Endothelial cell of umbilical vein (primary cell): ENCODE data around the gene UBE3B. TPM values are rescaled to one million over a fixed set of nuclear protein-coding genes. Genes with fewer than 3 reads are reported as not detected.

Source experiments
- BruUV-seq: library from RNA; stranded (reverse); fragments of 400-500 nt; replicated peaks from 2 replicates; lab custom pipeline; 2021; lab: Mats Ljungman, UMichigan
- CTCF ChIA-PET: fragments of 300-600, 350-600 bp; sonication (Branson Sonifier 250); formaldehyde crosslinking; loops from one replicate; lab custom pipeline; 2021; ENCODE audit warnings: antibody characterized with exemption, inconsistent platforms; lab: Charles Lee
- POLR2A ChIA-PET: fragments of 300-600, 350-600 bp; sonication (Branson Sonifier 250); formaldehyde crosslinking; loops from one replicate; lab custom pipeline; 2021; ENCODE audit warnings: antibody characterized with exemption, inconsistent platforms; lab: Charles Lee
- DNase-seq: peaks from one replicate; pipeline ENCODE4 v3.0.0-alpha.2; 2011; ENCODE audit warnings: low read depth, low spot score
- FAIRE-seq: peaks from 2 replicates; lab custom pipeline; 2011; peaks lifted over from hg19 to GRCh38; lab: Jason Lieb, UNC
- H2AFZ ChIP-seq: 2 replicates; pipeline ENCODE4 v1.6.0; 2012; ENCODE audit warnings: low read depth, low read length, control low read depth, inconsistent platforms
- H3K27ac ChIP-seq: 2 replicates; pipeline ENCODE4 v1.5.1; 2011; ENCODE audit warnings: low read depth, mild to moderate bottlenecking, control low read depth, low read length, moderate library complexity; ENCODE audit not compliant: insufficient read depth
- H3K27me3 ChIP-seq, 2 experiments: 2 replicates each; pipeline versions ENCODE4 v1.6.0 to v1.6.1; 2011; ENCODE audit warnings: low read length in 2 of 2, mixed read lengths in 1 of 2; ENCODE audit not compliant: control insufficient read depth in 2 of 2, insufficient read depth in 2 of 2
- H3K36me3 ChIP-seq, 2 experiments: 2 replicates in 1 of 2; 3 replicates in 1 of 2; pipeline ENCODE4 v1.5.1; 2011; ENCODE audit warnings: low read length in 2 of 2, mild to moderate bottlenecking in 1 of 2, moderate library complexity in 1 of 2; ENCODE audit not compliant: control insufficient read depth in 2 of 2, insufficient read depth in 2 of 2; ENCODE audit errors: extremely low read depth in 1 of 2
- H3K4me1 ChIP-seq: 3 replicates; pipeline ENCODE4 v1.5.1; 2011; ENCODE audit warnings: mild to moderate bottlenecking, low read length; ENCODE audit not compliant: control insufficient read depth, insufficient read depth; ENCODE audit errors: extremely low read depth
- H3K4me2 ChIP-seq: 2 replicates; pipeline ENCODE4 v1.6.1; 2011; ENCODE audit warnings: low read length, control low read depth, mixed read lengths; ENCODE audit not compliant: insufficient read depth
- H3K4me3 ChIP-seq, 3 experiments: fragments of 200-600 bp in 1 of 3; sonication (generic), shearing (Covaris generic) in 1 of 3; replicated peaks in 1 of 3; 2 replicates each; pipeline ENCODE4 v1.5.1; 2011 to 2016; ENCODE audit warnings: control low read depth in 3 of 3, low read length in 3 of 3, mild to moderate bottlenecking in 2 of 3, inconsistent platforms in 1 of 3, low read depth in 1 of 3, moderate library complexity in 1 of 3; ENCODE audit not compliant: insufficient read depth in 1 of 3
- H3K79me2 ChIP-seq: 2 replicates; pipeline ENCODE4 v1.6.0; 2012; ENCODE audit warnings: low read length, inconsistent platforms; ENCODE audit not compliant: control insufficient read depth, insufficient read depth
- H3K9ac ChIP-seq: replicated peaks from 2 replicates; pipeline ENCODE3; 2011; ENCODE audit warnings: low read length, control low read depth; ENCODE audit not compliant: insufficient read depth; ENCODE audit errors: extremely low read depth
- H3K9me1 ChIP-seq: replicated peaks from 3 replicates; pipeline ENCODE4 v1.6.0; 2011; ENCODE audit warnings: mild to moderate bottlenecking, low read length; ENCODE audit not compliant: control insufficient read depth, insufficient read depth; ENCODE audit errors: extremely low read depth
- H3K9me3 ChIP-seq: replicated peaks from 2 replicates; pipeline ENCODE4 v1.5.1; 2012; ENCODE audit warnings: low read length, inconsistent platforms; ENCODE audit not compliant: control insufficient read depth, insufficient read depth
- H4K20me1 ChIP-seq: replicated peaks from 2 replicates; pipeline ENCODE3; 2011; ENCODE audit warnings: mild to moderate bottlenecking, low read length; ENCODE audit not compliant: control insufficient read depth, insufficient read depth; ENCODE audit errors: extremely low read depth
- CTCF ChIP-seq, 2 donors: IDR thresholded peaks; 1 replicate in 1 of 2; 2 replicates in 1 of 2; pipeline ENCODE4 v1.5.1; 2011; ENCODE audit warnings: low read length in 2 of 2, mild to moderate bottlenecking in 2 of 2, moderate library complexity in 2 of 2, control low read depth in 1 of 2, inconsistent platforms in 1 of 2, low read depth in 1 of 2; ENCODE audit not compliant: insufficient read depth in 1 of 2; ENCODE audit errors: extremely low read depth in 1 of 2
- EZH2 ChIP-seq: IDR thresholded peaks from 2 replicates; pipeline ENCODE4 v1.6.1; 2012; ENCODE audit warnings: borderline replicate concordance, low read depth, mild to moderate bottlenecking, moderate library complexity, low read length, inconsistent platforms; ENCODE audit not compliant: severe bottlenecking
- FOS ChIP-seq: IDR thresholded peaks from 2 replicates; pipeline ENCODE4 v1.6.1; 2011; ENCODE audit warnings: mild to moderate bottlenecking, low read length, moderate library complexity, borderline replicate concordance; ENCODE audit not compliant: insufficient read depth
- GATA2 ChIP-seq: IDR thresholded peaks from 2 replicates; pipeline ENCODE4 v1.7.0; 2011; ENCODE audit warnings: low read depth, mild to moderate bottlenecking, moderate library complexity, mixed read lengths, low read length; ENCODE audit not compliant: insufficient read length, insufficient read depth
- JUN ChIP-seq: IDR thresholded peaks from 2 replicates; pipeline ENCODE4 v1.6.1; 2011; ENCODE audit warnings: borderline replicate concordance, low read depth; ENCODE audit not compliant: insufficient read length, insufficient read depth
- MAX ChIP-seq: IDR thresholded peaks from 2 replicates; pipeline ENCODE4 v1.6.1; 2011; ENCODE audit not compliant: insufficient read depth, insufficient read length
- MYC ChIP-seq: IDR thresholded peaks from one replicate; pipeline ENCODE4 v1.6.1; 2011; ENCODE audit warnings: mild to moderate bottlenecking, low read depth, low read length
- POLR2A ChIP-seq: IDR thresholded peaks from 2 replicates; pipeline ENCODE4 v1.6.1; 2012; ENCODE audit warnings: low read depth, mild to moderate bottlenecking, control low read depth, low read length
- POLR2AphosphoS5 ChIP-seq: IDR thresholded peaks from 2 replicates; pipeline ENCODE4 v1.6.1; 2012; ENCODE audit warnings: low read depth, mild to moderate bottlenecking, control low read depth, low read length, moderate library complexity; ENCODE audit not compliant: insufficient read depth
- dilution Hi-C: fragments of 300-500 bp; cut with MboI; formaldehyde crosslinking; loops from one replicate; pipeline ENCODE4 v1.15.0; 2019; ENCODE audit warnings: low sequenced_read_pairs; ENCODE audit not compliant: extremely low pct_ligation_motif_present
- intact Hi-C: fragments of 100-400 bp; cut with micrococcal nuclease; formaldehyde crosslinking; loops from one replicate; pipeline ENCODE4 v1.10.0; 2022
- polyA plus RNA-seq, 4 experiments: library from polyadenylated mRNA; depleted of rRNA in 3 of 4; stranded (reverse) in 3 of 4; unstranded in 1 of 4; fragments of >200 nt; gene quantifications; 2 replicates each; pipeline versions ENCODE4 v1.2.1 to v1.2.3, GENCODE V29; 2011 to 2012; ENCODE audit warnings: missing spikeins in 1 of 4
- total RNA-seq: library from RNA; stranded (reverse); gene quantifications from 2 replicates; pipeline ENCODE4 v1.2.3, GENCODE V29; 2021

UBE3B gene
- total and polyA plus RNA-seq, 2 donors (not counting 3 experiments of a cell fraction or from before 2014, with no cell fraction given), result 24.9 to 40.8 TPM

GRCh38 chr12:109525279-109525585 is 47.8 kb downstream of the UBE3B start:
- no peaks in the 10 kb centered on the region for H3K9me1 ChIP-seq
- intact Hi-C loops, result no loop called here
- H2AFZ ChIP-seq, result no peak overlapping the region
- no peak overlapping the region for H3K27ac ChIP-seq
- CTCF ChIA-PET, result interaction anchor here (0.5 to 1.3 kb wide), 2 partner anchors 9 to 255 kb away, joined by 3 read pairs; no protein-coding TSS in a partner anchor
- H3K36me3 ChIP-seq, result peaks cover 0 to 39% of the 10 kb centered on the region in 2 experiments
- H3K27me3 ChIP-seq, result no peaks in the 10 kb centered on the region
- H3K4me1 ChIP-seq, result peaks cover 8% of the 10 kb centered on the region
- DNase-seq (no peak), FAIRE-seq (no peak)
- H3K9ac ChIP-seq, result no peak overlapping the region
- POLR2A ChIA-PET, result no interaction called here
- no peaks in the 10 kb centered on the region for H3K79me2 ChIP-seq
- no peaks in the 10 kb centered on the region for H3K9me3 ChIP-seq
- BruUV-seq, result no TSS peak
- dilution Hi-C loops, result no loop called here
- H3K4me3 ChIP-seq, result no peak overlapping the region
- no peak overlapping the region for H3K4me2 ChIP-seq
- no peak for TF ChIP-seq MYC
- TF ChIP-seq CTCF (IDR thresholded peaks at IDR 0.05; ENCODE audit: extremely low read depth in 1 of 2, insufficient read depth in 1 of 2, low read depth in 1 of 2, low read length in 2 of 2), result no peak
- no peak for TF ChIP-seq FOS
- no peak for TF ChIP-seq MAX
- TF ChIP-seq POLR2AphosphoS5, result no peak
- no peak for TF ChIP-seq GATA2
- no peak for TF ChIP-seq POLR2A
- TF ChIP-seq JUN, result no peak
- TF ChIP-seq EZH2, result no peak
- H4K20me1 ChIP-seq, result no peaks in the 10 kb centered on the region
